ENCODE results near the gene GPR26. TPM values are rescaled to one million over a fixed set of nuclear protein-coding genes. Genes with fewer than 3 reads are reported as not detected.
A peak's percentile ranks its signal among the peaks of the same experiment; 100 is the strongest.

The GPR26 gene
- total and polyA plus RNA-seq, 5 experiments from 2014 or later = not detected

DNA sequence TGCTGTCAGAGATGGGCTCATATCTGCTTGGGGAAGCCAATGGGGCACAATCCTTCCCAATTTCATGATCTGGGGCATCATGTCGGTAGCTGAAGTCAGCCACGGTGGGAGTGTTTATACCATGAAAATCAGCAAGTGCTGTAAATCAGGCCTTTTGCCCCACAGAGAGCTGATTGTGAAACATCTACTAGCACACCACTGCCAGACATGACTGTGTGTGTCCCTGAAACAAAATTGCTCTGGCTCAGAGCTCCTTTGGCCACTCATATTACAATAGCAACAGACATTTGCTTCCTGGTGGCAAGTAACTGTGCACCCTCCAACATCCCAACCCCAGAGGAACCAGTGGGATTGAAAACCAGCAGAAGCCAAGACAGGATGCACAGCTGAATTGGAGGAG lies 23.7 kb downstream of the GPR26 start:
- H3K9me3 Mint-ChIP-seq = peaks cover 0 to 2% (median 0%) of the 10 kb centered on the region in 9 donors
- H3K36me3 Mint-ChIP-seq = no peaks in the 10 kb centered on the region
- no peak overlapping the region for H3K27ac Mint-ChIP-seq
- no peak for ATAC-seq
- POLR2A ChIA-PET = no interaction called here
- H3K4me1 Mint-ChIP-seq = no peaks in the 10 kb centered on the region
- H3K4me3 Mint-ChIP-seq = no peak overlapping the region
- no peak for DNase-seq
- peaks cover 1 to 22% (median 7%) of the 10 kb centered on the region in 5 donors for H3K27me3 Mint-ChIP-seq

DNA sequence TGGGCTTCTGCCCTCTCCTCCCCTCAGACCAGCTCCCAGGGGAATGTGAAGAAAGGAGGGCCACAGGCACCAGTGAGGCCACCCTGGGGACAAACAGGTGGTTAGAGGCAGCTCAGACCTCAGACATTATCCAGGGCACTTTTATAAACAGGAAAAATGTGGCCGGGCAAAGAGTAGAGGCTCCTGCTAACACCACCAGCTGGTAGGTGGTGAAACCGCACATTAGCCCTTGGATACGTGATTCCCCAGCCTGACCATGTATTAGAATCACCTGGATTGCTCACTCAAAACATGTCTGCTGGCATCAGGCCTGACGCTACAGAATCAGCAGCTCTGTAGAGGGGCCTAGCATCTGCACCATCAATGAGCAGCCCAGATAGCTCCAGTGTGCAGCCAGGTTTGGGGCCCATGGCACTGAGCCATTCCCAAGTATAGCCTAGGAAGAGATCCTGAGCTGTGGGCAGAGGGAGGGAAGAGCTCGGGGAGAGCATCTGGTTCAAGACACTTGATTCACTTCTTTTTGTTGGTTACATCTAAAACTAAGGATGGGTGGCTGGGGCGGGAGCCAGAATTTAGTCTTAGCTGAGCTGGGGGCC lies 37.1 kb downstream of the GPR26 start:
- POLR2A ChIA-PET = no interaction called here
- H3K4me1 Mint-ChIP-seq = no peaks in the 10 kb centered on the region
- no peak overlapping the region for H3K4me3 Mint-ChIP-seq
- DNase-seq (no peak), ATAC-seq (no peak)
- peaks cover 0 to 29% (median 0%) of the 10 kb centered on the region in 5 donors for H3K27me3 Mint-ChIP-seq
- H3K36me3 Mint-ChIP-seq = no peaks in the 10 kb centered on the region
- no peak overlapping the region for H3K27ac Mint-ChIP-seq
- H3K9me3 Mint-ChIP-seq = no peaks in the 10 kb centered on the region

- POLR2A ChIA-PET = no interaction called here
These were observed 37.9 kb downstream of the GPR26 start for GRCh38 chr10:123704076-123704475.

GRCh38 chr10:123704812-123705211 lies 38.7 kb downstream of the GPR26 start:
- no peak for DNase-seq
- H3K9me3 Mint-ChIP-seq = no peaks in the 10 kb centered on the region
- H3K4me1 Mint-ChIP-seq = no peaks in the 10 kb centered on the region
- H3K27ac Mint-ChIP-seq = peak overlapping the region in 1 of 10 donors; percentile 12
- POLR2A ChIA-PET = no interaction called here
- no peak for ATAC-seq
- no peaks in the 10 kb centered on the region for H3K36me3 Mint-ChIP-seq
- H3K4me3 Mint-ChIP-seq = no peak overlapping the region
- peaks cover 0 to 29% (median 5%) of the 10 kb centered on the region in 5 donors for H3K27me3 Mint-ChIP-seq

More at GRCh38 chr10:123704076-123704475, 37.9 kb downstream of the GPR26 start:
- Mint-ChIP-seq H3K36me3 (no peaks in the 10 kb centered on the region), H3K9me3 (no peaks in the 10 kb centered on the region), H3K4me1 (no peaks in the 10 kb centered on the region), H3K27me3 (peaks cover 0 to 29% (median 5%) of the 10 kb centered on the region in 5 donors), H3K4me3 (no peak overlapping the region), H3K27ac (no peak overlapping the region)
- no peak for ATAC-seq
- no peak for DNase-seq

DNA sequence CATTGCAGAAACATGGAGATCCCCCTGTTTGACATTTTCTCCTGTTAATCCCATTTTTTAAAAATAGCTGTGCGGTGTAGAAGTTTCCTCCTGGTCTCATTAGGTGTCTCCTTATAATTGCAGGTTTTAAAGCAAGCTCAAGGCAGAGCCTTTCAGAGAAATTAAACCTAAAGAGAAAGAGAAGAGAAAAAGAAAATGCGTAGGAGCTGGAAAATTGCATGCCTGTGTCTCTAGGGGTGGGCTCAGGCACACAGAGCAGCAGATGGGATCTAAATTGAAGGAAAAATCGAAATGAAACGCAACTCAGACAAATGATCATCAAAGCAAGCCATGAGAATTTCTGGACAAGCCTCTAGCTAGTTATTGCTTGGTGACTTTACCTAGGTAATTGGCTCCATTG lies 40.1 kb downstream of the GPR26 start:
- POLR2A ChIA-PET = no interaction called here
- no peaks in the 10 kb centered on the region for H3K36me3 Mint-ChIP-seq
- peaks cover 0 to 29% (median 5%) of the 10 kb centered on the region in 5 donors for H3K27me3 Mint-ChIP-seq
- no peaks in the 10 kb centered on the region for H3K9me3 Mint-ChIP-seq
- H3K4me1 Mint-ChIP-seq = no peaks in the 10 kb centered on the region
- no peak for ATAC-seq
- no peak overlapping the region for H3K27ac Mint-ChIP-seq
- H3K4me3 Mint-ChIP-seq = no peak overlapping the region
- no peak for DNase-seq

- POLR2A ChIA-PET = no interaction called here
- Mint-ChIP-seq H3K9me3 (peaks cover 0 to 10% (median 3%) of the 10 kb centered on the region in 9 donors), H3K27me3 (peaks cover 0 to 15% (median 10%) of the 10 kb centered on the region in 5 donors), H3K36me3 (no peaks in the 10 kb centered on the region), H3K4me1 (no peaks in the 10 kb centered on the region), H3K27ac (no peak overlapping the region), H3K4me3 (no peak overlapping the region)
- DNase-seq (no peak), ATAC-seq (no peak)
These were observed 49.4 kb downstream of the GPR26 start for GRCh38 chr10:123715546-123715945.

DNA sequence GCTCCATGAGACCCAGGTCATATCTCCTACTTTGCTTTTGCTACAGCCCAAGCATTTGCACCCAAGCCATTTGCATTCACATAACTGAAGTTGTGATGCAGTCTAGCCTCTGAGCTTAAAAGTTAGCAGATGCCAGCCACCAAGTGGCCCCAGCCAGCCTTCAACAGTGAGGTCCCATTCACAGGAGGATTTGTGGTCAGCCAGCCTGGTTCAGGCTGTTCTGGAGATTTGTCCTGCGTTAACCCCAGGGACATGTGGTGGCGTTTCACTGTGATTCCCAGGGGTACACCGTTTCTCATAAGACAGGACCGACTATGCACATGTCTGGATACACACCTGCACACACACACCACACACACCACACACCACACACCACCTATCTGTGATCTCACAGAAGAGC lies 51.2 kb downstream of the GPR26 start:
- POLR2A ChIA-PET = no interaction called here
- Mint-ChIP-seq H3K4me1 (no peaks in the 10 kb centered on the region), H3K27me3 (peaks cover 0 to 27% (median 12%) of the 10 kb centered on the region in 5 donors), H3K27ac (no peak overlapping the region), H3K4me3 (no peak overlapping the region), H3K9me3 (peaks cover 0 to 10% (median 3%) of the 10 kb centered on the region in 9 donors), H3K36me3 (no peaks in the 10 kb centered on the region)
- no peak for DNase-seq
- no peak for ATAC-seq

DNA sequence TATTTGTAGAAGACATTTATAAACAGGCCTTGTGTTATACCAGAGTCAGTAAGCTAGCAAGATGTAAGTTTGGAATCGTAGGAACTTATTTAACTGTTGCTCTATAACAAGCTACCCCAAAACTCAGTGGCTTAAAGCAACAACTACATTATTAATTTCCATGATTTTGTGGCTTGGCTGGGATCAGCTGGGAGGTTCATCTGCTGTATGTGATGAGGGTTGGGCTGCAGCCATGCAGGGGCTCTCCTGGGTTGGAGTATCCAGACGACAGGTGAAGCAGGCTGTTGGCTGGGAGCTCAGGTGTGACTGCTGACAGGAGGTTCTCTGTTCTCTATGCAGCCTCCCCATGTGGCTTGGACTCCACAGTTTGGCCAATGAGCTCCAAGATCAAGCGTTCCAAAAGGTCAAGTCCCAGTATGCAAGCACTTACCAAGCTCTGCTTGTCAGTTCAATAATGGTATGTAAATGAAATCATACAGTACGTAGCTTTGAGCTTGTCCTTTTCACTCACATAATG lies 52.4 kb downstream of the GPR26 start:
- no peak overlapping the region for H3K27ac Mint-ChIP-seq
- H3K27me3 Mint-ChIP-seq = peaks cover 0 to 27% (median 12%) of the 10 kb centered on the region in 5 donors
- no peaks in the 10 kb centered on the region for H3K36me3 Mint-ChIP-seq
- no peaks in the 10 kb centered on the region for H3K4me1 Mint-ChIP-seq
- ATAC-seq (no peak), DNase-seq (no peak)
- H3K4me3 Mint-ChIP-seq = no peak overlapping the region
- POLR2A ChIA-PET = no interaction called here
- H3K9me3 Mint-ChIP-seq = peaks cover 0 to 5% (median 0%) of the 10 kb centered on the region in 9 donors

- no peak for DNase-seq
- H3K36me3 Mint-ChIP-seq = no peaks in the 10 kb centered on the region
- peaks cover 0 to 3% (median 0%) of the 10 kb centered on the region in 9 donors for H3K9me3 Mint-ChIP-seq
- POLR2A ChIA-PET = no interaction called here
- H3K4me1 Mint-ChIP-seq = no peaks in the 10 kb centered on the region
- ATAC-seq = no peak
- no peak overlapping the region for H3K27ac Mint-ChIP-seq
- peaks cover 0 to 20% (median 10%) of the 10 kb centered on the region in 5 donors for H3K27me3 Mint-ChIP-seq
- no peak overlapping the region for H3K4me3 Mint-ChIP-seq
These were observed 54.4 kb downstream of the GPR26 start for GRCh38 chr10:123720536-123720935.

DNA sequence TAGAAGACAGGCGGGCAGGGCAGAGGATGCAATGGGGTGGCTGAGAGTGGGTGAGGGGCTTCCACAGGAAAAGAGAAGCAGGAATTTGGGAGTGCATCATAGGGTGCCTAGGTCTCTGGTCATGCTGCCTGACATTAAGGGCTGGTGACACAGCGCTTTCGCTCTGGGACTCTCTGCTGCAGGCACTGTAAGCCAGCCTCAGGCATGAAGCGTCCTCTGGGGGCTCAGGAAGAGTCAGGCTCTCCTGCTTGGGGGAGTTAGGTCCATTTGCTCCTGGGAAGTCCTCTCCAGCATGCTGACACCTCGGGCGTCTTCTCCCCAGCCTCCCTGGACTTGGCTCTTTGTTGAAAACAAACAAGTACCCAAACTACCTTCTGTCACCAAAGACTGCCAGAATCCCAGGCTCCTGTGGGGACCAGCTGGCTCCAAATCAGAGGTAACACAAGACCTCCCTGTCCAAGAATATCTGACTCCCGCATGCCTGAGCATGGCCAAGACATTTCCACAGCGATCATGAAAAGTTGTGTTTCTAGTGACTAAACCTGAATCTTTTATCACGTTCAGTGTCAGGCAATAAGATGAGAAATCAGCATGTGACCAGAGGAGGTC lies 55.4 kb downstream of the GPR26 start:
- H3K27me3 Mint-ChIP-seq = peaks cover 0 to 19% (median 4%) of the 10 kb centered on the region in 5 donors
- H3K4me3 Mint-ChIP-seq = no peak overlapping the region
- H3K4me1 Mint-ChIP-seq = no peaks in the 10 kb centered on the region
- POLR2A ChIA-PET = no interaction called here
- ATAC-seq (no peak), DNase-seq (no peak)
- no peak overlapping the region for H3K27ac Mint-ChIP-seq
- H3K36me3 Mint-ChIP-seq = no peaks in the 10 kb centered on the region
- peaks cover 0 to 3% (median 0%) of the 10 kb centered on the region in 9 donors for H3K9me3 Mint-ChIP-seq

DNA sequence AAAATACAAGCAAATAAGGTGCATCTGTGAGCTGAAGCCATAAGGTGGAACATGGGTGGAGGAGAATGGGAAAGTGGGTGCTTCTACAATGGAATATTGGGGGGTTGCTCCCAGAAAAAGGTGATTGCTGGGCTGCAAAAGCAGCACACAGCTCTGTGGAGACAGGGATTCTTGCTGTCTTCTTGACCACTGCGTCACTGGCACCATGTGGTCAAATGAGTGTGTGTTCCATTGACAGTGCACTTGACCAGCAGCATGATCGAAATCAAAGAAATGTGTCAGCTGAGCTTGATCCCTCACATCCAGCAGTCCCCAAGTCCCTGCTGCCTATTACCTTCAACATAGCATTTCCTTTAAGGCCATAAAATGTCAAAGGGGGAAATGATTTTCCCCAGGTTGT lies 56.2 kb downstream of the GPR26 start:
- H3K9me3 Mint-ChIP-seq = peaks cover 0 to 8% (median 0%) of the 10 kb centered on the region in 9 donors
- ATAC-seq = no peak
- no peaks in the 10 kb centered on the region for H3K36me3 Mint-ChIP-seq
- no peak for DNase-seq
- peaks cover 0 to 25% (median 3%) of the 10 kb centered on the region in 5 donors for H3K27me3 Mint-ChIP-seq
- peaks cover 0 to 2% (median 0%) of the 10 kb centered on the region in 4 donors for H3K4me1 Mint-ChIP-seq
- H3K27ac Mint-ChIP-seq = no peak overlapping the region
- POLR2A ChIA-PET = no interaction called here
- H3K4me3 Mint-ChIP-seq = no peak overlapping the region

GRCh38 chr10:123724747-123725146 lies 58.6 kb downstream of the GPR26 start:
- Mint-ChIP-seq H3K4me3 (no peak overlapping the region), H3K9me3 (peaks cover 0 to 13% (median 0%) of the 10 kb centered on the region in 9 donors), H3K27ac (no peak overlapping the region), H3K36me3 (no peaks in the 10 kb centered on the region), H3K27me3 (peaks cover 0 to 28% (median 7%) of the 10 kb centered on the region in 5 donors), H3K4me1 (peaks cover 0 to 2% (median 0%) of the 10 kb centered on the region in 4 donors)
- POLR2A ChIA-PET = no interaction called here
- DNase-seq (no peak), ATAC-seq (no peak)

DNA sequence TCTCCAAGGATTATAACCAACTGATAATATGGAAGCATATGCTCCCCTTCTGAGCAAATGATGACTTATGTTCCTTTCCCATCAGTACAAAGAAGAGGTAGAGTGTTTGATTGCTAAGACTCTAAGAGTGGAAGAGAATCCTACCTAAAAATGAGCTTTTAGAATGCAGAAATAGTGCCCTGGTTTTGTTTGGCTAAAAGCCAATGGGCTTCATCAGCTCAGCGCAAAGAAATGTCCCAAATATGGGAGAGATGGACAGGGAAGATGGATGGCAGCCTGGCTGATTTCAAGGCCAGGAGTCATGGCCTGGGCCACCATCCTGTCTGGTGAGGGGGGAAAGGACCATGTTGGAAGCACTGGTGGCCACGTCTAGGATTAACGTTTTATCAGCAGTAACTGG lies 60.2 kb downstream of the GPR26 start:
- ATAC-seq = no peak
- Mint-ChIP-seq H3K27ac (no peak overlapping the region), H3K9me3 (peaks cover 0 to 13% (median 2%) of the 10 kb centered on the region in 9 donors), H3K36me3 (no peaks in the 10 kb centered on the region), H3K4me3 (no peak overlapping the region), H3K4me1 (peaks cover 0 to 2% (median 0%) of the 10 kb centered on the region in 4 donors), H3K27me3 (peaks cover 0 to 27% (median 7%) of the 10 kb centered on the region in 5 donors)
- POLR2A ChIA-PET = no interaction called here
- DNase-seq = no peak

Data from naive thymus-derived CD8-positive, alpha-beta T cell (primary cell).